Measurements from ENCODE around the gene RAB3D.

Gene RAB3D

DNA sequence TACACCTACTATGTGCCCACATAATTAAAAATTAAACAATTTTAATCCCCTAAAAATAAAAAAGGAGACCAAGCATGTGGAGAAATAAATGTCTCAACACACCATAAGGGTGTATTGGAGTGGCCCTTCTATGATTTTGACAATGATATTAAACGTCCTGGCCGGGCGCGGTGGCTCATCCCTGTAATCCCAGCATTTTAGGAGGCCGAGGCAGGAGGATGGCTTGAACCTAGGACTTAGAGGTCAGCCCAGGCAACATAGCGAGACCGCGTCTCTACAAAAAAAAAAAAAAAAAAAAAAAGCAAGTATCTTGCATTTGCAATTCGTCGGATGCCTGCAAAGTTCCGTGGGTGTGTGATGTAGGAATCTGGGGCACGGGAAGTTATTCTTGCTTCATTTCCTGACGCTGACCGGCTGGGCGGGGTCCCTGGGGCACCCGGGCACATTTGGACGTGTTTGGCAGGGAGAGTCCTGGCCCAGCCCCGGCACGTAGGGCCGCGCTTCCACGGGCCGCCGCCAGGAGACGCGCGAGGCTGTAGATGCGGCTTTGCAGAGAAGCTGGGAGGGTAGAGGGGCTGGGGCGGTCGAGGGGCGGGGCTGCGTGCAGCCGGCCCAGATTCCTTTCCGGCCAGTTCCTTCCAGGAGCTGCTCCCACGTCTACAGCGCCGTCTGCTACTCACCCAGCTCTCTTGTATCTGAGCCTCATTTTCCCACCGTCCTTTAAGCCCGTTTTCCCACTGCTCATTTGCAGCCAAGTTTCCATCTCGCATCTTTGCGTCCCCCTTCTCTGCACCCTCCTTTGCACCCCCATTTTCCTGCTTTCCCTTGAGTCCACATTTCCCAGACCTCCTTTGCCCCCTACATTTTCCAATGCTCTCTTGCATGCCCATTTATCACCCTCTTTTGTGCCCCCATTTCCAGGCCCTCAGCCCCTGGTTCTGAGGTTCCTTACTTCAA, 45.7 kb downstream of the RAB3D start:
- TF ChIP-seq SUZ12 (IDR thresholded peaks at IDR 0.05; ENCODE audit: extremely low read depth, insufficient read depth, insufficient read length) (no peak), ZNF274 (IDR thresholded peaks at IDR 0.05; ENCODE audit: low read depth, low read length) (no peak), YY1 (IDR thresholded peaks at IDR 0.05; ENCODE audit: insufficient read depth, insufficient read length) (no peak)
- Histone ChIP-seq H3K27me3 (ENCODE audit: insufficient read depth, insufficient read length) (no peaks in the 10 kb centered on the region), H3K9ac (ENCODE audit: insufficient read length, low read depth) (peak overlapping the region; percentile 54), H3K36me3 (ENCODE audit: insufficient read depth, insufficient read length, low read length) (no peaks in the 10 kb centered on the region), H3K9me3 (ENCODE audit: insufficient read depth, low read length) (no peaks in the 10 kb centered on the region), H3K4me1 (ENCODE audit: insufficient read depth, insufficient read length) (peaks cover 5% of the 10 kb centered on the region), H3K4me3 (ENCODE audit: insufficient read length, low read depth) (peak overlapping the region; percentile 2)
- DNase-seq (ENCODE audit: low read depth, low spot score) = peak; percentile 93

DNA sequence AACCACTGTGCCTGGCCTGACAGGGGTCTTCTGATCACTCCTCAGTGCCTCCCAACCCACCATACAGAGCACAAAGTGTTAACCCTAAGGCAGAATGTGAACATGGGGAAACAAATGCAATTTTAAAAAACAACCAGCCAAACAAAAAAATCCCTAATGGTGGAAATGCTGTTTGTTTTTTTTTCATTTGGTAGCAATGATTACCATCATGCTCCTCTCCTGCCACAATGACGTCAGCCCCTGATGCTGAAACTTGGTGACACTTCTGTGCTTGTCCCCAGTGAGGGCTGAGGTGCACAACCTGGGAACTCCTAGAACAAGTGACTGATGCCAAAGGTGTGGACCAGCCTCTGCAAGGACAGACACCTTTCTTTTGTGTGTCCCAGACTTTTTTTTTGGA, 47.5 kb downstream of the RAB3D start:
- no peaks in the 10 kb centered on the region for H3K4me1 ChIP-seq (ENCODE audit: insufficient read depth, insufficient read length)
- no peaks in the 10 kb centered on the region for H3K36me3 ChIP-seq (ENCODE audit: insufficient read depth, insufficient read length, low read length)
- DNase-seq (ENCODE audit: low read depth, low spot score) = no peak
- H3K9me3 ChIP-seq (ENCODE audit: insufficient read depth, low read length) = no peaks in the 10 kb centered on the region
- H3K9ac ChIP-seq (ENCODE audit: insufficient read length, low read depth) = no peak overlapping the region
- no peak overlapping the region for H3K4me3 ChIP-seq (ENCODE audit: insufficient read length, low read depth)
- H3K27me3 ChIP-seq (ENCODE audit: insufficient read depth, insufficient read length) = no peaks in the 10 kb centered on the region
- no peak for TF ChIP-seq ZNF274 (IDR thresholded peaks at IDR 0.05; ENCODE audit: low read depth, low read length)
- no peak for TF ChIP-seq YY1 (IDR thresholded peaks at IDR 0.05; ENCODE audit: insufficient read depth, insufficient read length)

DNA sequence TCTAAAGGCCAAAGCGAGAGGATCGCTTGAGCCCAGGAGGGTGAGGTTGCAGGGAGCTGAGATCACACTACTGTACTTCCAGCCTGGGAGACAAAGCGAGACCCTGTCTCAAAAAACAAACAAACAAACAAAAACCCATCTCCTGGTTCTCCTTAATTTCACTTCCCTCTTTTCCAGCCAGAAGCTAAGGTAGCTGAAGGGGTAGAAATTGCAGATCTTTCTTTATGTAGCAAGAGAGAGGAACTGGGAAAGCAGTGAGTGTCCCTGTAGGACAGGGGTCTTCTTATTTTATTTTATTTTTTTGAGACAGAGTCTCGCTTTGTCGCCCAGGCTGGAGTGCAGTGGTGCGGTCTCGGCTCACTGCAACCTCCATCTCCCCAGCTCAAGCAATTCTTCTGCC, 48.0 kb downstream of the RAB3D start:
- no peak for DNase-seq (ENCODE audit: low read depth, low spot score)
- TF ChIP-seq SUZ12 (IDR thresholded peaks at IDR 0.05; ENCODE audit: extremely low read depth, insufficient read depth, insufficient read length) (no peak), ZNF274 (IDR thresholded peaks at IDR 0.05; ENCODE audit: low read depth, low read length) (no peak)
- H3K36me3 ChIP-seq (ENCODE audit: insufficient read depth, insufficient read length, low read length) = no peaks in the 10 kb centered on the region
- no peaks in the 10 kb centered on the region for H3K27me3 ChIP-seq (ENCODE audit: insufficient read depth, insufficient read length)
- H3K4me1 ChIP-seq (ENCODE audit: insufficient read depth, insufficient read length) = no peaks in the 10 kb centered on the region
- no peak overlapping the region for H3K9ac ChIP-seq (ENCODE audit: insufficient read length, low read depth)
- H3K9me3 ChIP-seq (ENCODE audit: insufficient read depth, low read length) = no peaks in the 10 kb centered on the region
- H3K4me3 ChIP-seq (ENCODE audit: insufficient read length, low read depth) = no peak overlapping the region

DNA sequence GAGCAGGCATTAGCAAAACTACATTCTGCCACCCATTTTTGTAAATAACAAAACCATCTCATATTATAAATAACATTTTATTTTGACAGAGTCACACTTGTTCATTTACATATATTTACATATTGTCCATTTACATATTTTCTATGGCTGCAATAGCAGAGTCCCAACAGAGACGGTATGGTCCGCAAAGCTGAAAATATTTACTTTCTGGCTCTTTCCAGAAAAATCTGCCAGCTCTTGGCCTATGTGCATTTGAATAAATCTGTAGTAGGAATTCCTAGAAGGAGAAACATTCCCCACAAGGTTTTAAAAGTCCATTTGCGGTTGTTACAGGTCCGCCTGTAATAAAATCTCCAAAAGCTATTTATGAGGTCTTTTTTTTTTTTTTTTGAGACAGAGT, 49.2 kb downstream of the RAB3D start:
- no peaks in the 10 kb centered on the region for H3K9me3 ChIP-seq (ENCODE audit: insufficient read depth, low read length)
- no peak for DNase-seq (ENCODE audit: low read depth, low spot score)
- H3K9ac ChIP-seq (ENCODE audit: insufficient read length, low read depth) = no peak overlapping the region
- H3K4me1 ChIP-seq (ENCODE audit: insufficient read depth, insufficient read length) = no peaks in the 10 kb centered on the region
- no peaks in the 10 kb centered on the region for H3K27me3 ChIP-seq (ENCODE audit: insufficient read depth, insufficient read length)
- H3K36me3 ChIP-seq (ENCODE audit: insufficient read depth, insufficient read length, low read length) = no peaks in the 10 kb centered on the region
- TF ChIP-seq SUZ12 (IDR thresholded peaks at IDR 0.05; ENCODE audit: extremely low read depth, insufficient read depth, insufficient read length) (no peak), ZNF274 (IDR thresholded peaks at IDR 0.05; ENCODE audit: low read depth, low read length) (no peak), YY1 (IDR thresholded peaks at IDR 0.05; ENCODE audit: insufficient read depth, insufficient read length) (no peak)
- no peak overlapping the region for H3K4me3 ChIP-seq (ENCODE audit: insufficient read length, low read depth)

DNA sequence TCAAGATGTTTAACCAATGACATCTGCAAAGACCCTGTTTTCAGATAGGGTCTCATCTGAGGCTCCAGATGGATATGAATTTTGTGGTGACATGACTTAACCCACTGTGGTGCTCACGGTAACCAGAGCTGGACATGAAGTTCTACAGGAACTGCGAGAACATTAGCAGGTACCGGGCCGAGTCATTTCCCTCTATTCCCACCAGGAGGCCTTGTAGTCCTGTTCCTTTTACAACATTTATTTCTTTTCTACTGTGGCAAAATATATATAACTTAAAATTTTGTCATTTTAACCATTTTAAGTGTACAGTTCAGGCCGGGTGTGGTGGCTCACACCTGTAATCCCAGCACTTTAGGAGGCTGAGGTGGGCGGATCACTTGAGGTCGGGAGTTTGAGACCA, 51.1 kb downstream of the RAB3D start:
- no peak for DNase-seq (ENCODE audit: low read depth, low spot score)
- no peaks in the 10 kb centered on the region for H3K4me1 ChIP-seq (ENCODE audit: insufficient read depth, insufficient read length)
- H3K36me3 ChIP-seq (ENCODE audit: insufficient read depth, insufficient read length, low read length) = no peaks in the 10 kb centered on the region
- no peaks in the 10 kb centered on the region for H3K27me3 ChIP-seq (ENCODE audit: insufficient read depth, insufficient read length)
- no peak overlapping the region for H3K9ac ChIP-seq (ENCODE audit: insufficient read length, low read depth)
- no peak for TF ChIP-seq YY1 (IDR thresholded peaks at IDR 0.05; ENCODE audit: insufficient read depth, insufficient read length)
- TF ChIP-seq ZNF274 (IDR thresholded peaks at IDR 0.05; ENCODE audit: low read depth, low read length) = no peak
- TF ChIP-seq SUZ12 (IDR thresholded peaks at IDR 0.05; ENCODE audit: extremely low read depth, insufficient read depth, insufficient read length) = no peak
- H3K9me3 ChIP-seq (ENCODE audit: insufficient read depth, low read length) = no peaks in the 10 kb centered on the region
- H3K4me3 ChIP-seq (ENCODE audit: insufficient read length, low read depth) = no peak overlapping the region

DNA sequence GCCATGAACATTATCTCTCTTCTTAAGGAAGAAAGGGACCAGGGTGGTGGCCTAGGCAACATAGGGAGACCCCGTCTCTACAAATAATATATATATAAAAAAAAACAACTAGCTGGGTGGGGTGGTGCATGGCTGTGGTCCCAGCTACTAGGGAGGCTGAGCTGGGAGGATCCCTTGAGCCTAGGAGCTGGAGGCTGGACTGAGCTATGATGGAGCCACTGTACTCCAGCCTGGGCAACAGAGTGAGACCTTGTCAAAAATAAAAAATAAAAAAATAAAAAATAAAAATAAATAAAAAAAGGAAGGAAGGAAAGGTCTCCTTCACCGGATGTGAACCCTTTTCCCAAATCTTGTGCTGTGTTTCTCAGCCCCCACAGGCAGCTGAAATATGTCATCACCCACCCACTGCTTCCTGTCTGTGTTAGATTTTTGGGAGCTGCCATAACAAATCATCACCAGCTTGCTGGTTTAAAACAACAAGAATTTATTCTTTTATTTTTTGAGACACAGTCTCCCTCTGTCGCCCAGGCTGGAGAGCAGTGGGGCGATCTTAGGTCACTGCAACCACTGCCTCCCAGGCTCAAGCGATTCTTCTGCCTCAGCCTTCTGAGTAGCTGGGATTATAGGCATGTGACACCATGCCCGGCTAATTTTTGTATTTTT, 53.0 kb downstream of the RAB3D start:
- Histone ChIP-seq H3K9ac (ENCODE audit: insufficient read length, low read depth) (no peak overlapping the region), H3K4me1 (ENCODE audit: insufficient read depth, insufficient read length) (no peaks in the 10 kb centered on the region), H3K4me3 (ENCODE audit: insufficient read length, low read depth) (no peak overlapping the region), H3K9me3 (ENCODE audit: insufficient read depth, low read length) (no peaks in the 10 kb centered on the region), H3K27me3 (ENCODE audit: insufficient read depth, insufficient read length) (no peaks in the 10 kb centered on the region), H3K36me3 (ENCODE audit: insufficient read depth, insufficient read length, low read length) (no peaks in the 10 kb centered on the region)
- TF ChIP-seq SUZ12 (IDR thresholded peaks at IDR 0.05; ENCODE audit: extremely low read depth, insufficient read depth, insufficient read length) = no peak
- TF ChIP-seq ZNF274 (IDR thresholded peaks at IDR 0.05; ENCODE audit: low read depth, low read length) = no peak
- no peak for TF ChIP-seq YY1 (IDR thresholded peaks at IDR 0.05; ENCODE audit: insufficient read depth, insufficient read length)
- DNase-seq (ENCODE audit: low read depth, low spot score) = no peak

DNA sequence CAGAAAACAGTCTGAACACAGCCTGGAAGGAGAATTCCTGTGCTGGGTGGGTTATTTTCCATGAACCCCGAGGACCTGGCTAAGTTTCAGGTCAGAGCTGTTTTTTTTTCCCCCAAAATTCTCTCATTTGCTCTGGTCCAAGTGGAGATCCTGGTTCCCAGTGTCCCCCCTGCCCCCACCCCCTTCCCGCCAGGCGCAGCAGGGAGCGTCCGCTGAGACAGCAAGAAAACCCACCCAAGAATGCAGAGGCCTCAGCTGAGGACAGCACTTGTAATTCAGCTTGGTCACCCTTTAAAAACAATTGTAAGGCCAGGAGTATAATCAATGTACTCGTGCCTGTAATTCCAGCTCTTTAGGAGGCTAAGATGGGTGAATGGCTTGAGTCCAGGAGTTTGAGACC, 54.9 kb downstream of the RAB3D start:
- H3K4me3 ChIP-seq (ENCODE audit: insufficient read length, low read depth) = no peak overlapping the region
- H3K4me1 ChIP-seq (ENCODE audit: insufficient read depth, insufficient read length) = no peaks in the 10 kb centered on the region
- H3K9ac ChIP-seq (ENCODE audit: insufficient read length, low read depth) = no peak overlapping the region
- H3K9me3 ChIP-seq (ENCODE audit: insufficient read depth, low read length) = no peaks in the 10 kb centered on the region
- no peaks in the 10 kb centered on the region for H3K36me3 ChIP-seq (ENCODE audit: insufficient read depth, insufficient read length, low read length)
- no peaks in the 10 kb centered on the region for H3K27me3 ChIP-seq (ENCODE audit: insufficient read depth, insufficient read length)
- no peak for DNase-seq (ENCODE audit: low read depth, low spot score)
- TF ChIP-seq YY1 (IDR thresholded peaks at IDR 0.05; ENCODE audit: insufficient read depth, insufficient read length) (no peak), ZNF274 (IDR thresholded peaks at IDR 0.05; ENCODE audit: low read depth, low read length) (no peak), SUZ12 (IDR thresholded peaks at IDR 0.05; ENCODE audit: extremely low read depth, insufficient read depth, insufficient read length) (no peak)

Data from NT2/D1 (cell line).